ENCODE results near the gene DDX60.
"Not testable (repeated sequence)": the region's sequence is repeated elsewhere in the genome, so short reads cannot be mapped to it uniquely, and the experiment has no call there.

The DDX60 gene

DNA sequence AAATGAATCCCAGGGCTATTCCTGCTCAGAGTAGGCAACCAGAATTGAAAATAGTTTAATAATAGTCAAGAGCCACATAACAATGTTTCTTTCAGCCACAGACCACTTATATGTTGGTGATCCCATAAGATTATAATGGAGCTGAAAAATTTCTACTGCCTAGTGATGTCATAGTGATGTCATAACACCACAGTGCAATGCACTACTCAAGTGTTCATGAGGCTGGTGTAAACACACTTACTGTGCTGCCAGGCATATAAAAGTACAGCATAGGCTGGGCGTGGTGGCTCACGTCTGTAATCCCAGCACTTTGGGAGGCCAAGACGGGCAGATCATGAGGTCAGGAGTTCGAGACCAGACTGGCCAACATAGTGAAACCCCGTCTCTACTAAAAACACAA is 15.1 kb downstream of the DDX60 start:
- not testable (repeated sequence) for H3K27ac ChIP-seq, H3K4me3 ChIP-seq

DNA sequence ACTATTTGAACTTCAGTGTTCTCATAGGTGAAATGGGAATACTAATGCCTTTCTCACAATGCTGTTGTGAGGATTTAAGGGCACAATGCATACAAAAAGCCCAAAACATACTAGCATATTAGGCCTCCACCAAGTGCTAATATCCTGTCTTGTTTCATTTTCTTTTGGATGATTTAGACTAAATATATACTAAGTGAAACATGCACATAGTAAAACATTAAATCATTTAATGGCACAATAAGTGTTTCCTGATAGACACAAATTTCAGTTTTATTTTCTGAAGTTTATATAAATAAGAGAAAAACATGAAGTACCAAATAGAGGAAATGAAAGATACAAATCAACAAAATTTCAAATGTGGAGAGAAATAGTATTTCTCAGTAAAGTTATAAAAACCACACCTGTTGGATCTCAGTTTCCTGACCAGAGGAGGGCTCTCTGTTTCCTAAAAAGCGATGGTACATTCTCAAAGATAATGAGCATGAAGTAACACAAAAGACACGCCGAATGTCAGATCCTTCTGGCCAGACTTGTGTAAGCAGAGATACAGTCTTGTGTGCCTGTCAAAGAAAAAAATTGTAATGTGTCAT is 25.1 kb downstream of the DDX60 start:
- Histone ChIP-seq H3K4me3 (no peak overlapping the region), H3K27ac (no peak overlapping the region)

DNA sequence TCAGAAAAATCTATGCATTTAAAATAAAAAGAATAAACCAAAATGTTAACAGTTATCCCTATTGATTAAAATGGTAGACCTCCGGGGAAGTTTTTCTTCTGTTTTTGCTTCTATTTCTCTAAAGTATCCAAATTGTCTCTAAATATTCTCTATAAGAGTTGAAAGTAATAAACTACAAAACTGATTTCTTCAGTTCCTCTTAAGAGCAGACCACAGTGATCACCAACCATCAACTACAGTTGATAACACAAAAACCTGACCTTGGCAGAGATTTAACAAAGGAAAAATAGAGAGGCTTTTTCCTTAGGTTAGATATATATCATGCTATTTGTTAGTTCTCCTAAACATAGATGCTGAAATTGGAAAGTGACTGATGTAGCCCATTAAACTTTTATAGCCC is 27.3 kb downstream of the DDX60 start:
- Histone ChIP-seq H3K4me3 (no peak overlapping the region), H3K27ac (no peak overlapping the region)

DNA sequence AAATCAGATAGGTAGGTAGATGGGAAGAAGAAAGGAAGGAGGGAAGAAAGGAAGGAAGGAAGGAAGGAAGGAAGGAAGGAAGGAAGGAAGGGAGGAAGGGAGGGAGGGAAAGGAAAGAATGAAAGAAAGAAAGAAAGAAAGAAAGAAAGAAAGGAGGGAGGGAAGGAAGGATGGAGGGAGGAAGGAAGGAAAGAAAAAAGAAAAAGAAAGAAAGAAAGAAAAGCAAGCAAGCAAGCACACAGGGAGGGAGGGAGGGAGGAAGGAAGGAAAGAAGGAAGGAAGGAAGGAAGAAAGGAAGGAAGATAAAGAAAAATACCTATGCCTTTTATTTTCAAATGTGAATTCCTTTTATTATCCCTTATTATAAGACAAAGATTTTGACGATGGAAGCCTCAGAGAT is 32.7 kb downstream of the DDX60 start:
- not testable (repeated sequence) for H3K4me3 ChIP-seq, H3K27ac ChIP-seq

DNA sequence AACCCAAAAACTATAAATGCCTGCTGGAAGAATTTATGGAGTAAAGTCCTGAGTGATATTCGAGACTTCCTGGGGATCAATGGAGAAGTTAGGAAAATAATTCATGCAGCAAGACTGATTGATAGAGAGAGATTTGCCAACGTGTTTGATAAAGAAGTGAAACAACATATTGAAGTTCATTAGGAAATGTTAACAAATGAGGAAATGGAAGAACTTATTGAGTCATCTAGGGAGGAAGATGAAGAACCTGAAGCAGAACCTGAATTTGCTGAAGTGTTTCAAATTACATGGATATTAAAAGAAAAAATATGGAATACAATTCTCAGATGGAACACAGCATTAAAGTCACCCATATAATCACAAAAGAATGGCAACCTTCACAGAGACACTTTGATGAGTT is 39.0 kb downstream of the DDX60 start:
- Histone ChIP-seq H3K27ac (no peak overlapping the region), H3K4me3 (no peak overlapping the region)

DNA sequence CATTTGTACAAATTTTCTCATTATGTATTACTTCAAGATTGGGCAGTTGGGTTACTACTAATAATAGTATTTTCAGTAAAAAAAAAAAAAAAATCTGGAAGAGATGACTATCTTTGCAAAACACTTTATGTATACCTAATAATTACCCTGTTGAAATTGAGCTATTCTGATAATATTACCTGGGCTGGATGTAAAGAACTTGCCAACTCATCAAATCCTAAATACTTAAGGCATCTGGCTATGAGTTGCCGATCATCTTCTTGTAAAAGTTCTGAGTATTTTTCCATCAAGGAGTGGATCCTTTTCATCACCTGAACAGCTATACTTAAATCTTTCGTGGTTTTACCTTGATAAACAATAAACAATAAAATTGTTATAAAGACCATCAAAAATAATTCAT is 42.7 kb downstream of the DDX60 start:
- no peak overlapping the region for H3K27ac ChIP-seq
- no peak overlapping the region for H3K4me3 ChIP-seq

DNA sequence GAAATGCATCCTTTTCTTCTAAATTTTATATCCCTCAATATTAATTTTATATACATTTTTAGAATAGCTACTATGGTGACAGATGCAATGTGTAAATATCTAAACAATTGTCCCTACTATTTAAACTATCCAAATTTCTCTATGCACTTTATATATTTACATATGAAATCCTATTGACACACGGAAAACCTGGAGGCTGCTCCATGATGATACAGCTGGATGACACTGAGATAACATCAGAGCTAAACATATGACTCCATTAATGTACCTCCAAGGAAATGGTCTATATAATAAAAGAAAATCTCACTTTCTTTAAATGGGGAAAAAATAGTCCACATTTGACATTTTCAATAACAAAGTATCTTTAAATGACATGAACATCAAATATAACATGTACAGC is 43.7 kb downstream of the DDX60 start:
- Histone ChIP-seq H3K27ac (no peak overlapping the region), H3K4me3 (no peak overlapping the region)

DNA sequence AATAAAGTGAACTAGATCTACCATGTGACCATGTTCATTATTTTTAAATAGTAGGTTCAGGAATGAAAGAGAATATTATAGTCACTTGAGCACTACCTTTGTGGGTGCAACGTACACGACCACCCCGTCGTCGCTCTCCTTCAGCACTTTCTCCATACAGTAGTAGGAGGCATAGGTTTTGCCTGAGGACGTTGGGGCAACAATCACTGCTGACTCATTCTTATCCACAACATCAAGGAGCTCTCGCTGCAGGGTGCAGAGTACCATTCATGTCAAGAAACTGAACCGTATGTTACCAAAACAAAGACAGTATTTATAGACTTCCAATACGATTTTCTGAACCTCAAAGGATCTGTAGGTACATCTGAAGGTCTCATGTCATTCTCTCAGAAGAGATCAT is 44.7 kb downstream of the DDX60 start:
- Histone ChIP-seq H3K27ac (no peak overlapping the region), H3K4me3 (no peak overlapping the region)

DNA sequence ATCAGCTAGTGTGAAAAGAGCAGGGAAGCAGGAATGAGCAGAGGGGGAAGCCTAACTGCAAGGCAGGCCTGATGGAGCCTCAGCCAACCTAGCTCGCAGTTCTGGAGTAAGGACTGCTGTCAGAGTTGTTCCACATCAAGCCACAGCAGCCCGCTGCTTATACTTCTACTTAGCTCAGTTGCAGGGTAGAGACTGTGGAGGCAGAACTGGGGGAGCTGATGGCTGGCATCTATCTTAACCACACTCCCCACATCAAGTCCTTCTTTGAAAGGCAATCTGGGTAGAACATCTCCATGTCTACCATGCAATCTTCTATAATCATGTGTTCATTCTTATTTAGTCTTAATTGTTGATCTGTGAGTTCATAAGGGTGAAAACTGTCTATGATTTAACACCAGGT is 46.1 kb downstream of the DDX60 start:
- no peak overlapping the region for H3K27ac ChIP-seq
- no peak overlapping the region for H3K4me3 ChIP-seq

DNA sequence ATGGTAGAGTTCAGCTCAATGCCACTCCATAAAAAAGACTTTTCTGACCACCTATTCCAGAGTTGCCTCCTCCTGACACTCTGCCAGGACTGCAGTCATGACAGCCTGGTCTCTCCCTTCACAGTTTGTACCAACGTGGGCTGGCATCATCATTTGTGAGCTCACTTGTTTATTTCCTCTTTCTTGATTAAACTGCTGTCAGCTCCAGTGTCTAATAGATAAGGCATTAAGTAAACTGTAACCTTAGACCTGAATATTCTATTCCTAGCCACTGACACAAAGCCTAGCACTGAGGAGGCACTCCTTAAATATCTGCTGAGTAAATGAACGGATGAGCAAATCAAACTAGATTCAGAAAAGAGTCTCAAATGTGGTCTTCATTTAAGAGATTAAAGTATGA is 48.7 kb downstream of the DDX60 start:
- H3K27ac ChIP-seq, result no peak overlapping the region
- H3K4me3 ChIP-seq, result no peak overlapping the region

DNA sequence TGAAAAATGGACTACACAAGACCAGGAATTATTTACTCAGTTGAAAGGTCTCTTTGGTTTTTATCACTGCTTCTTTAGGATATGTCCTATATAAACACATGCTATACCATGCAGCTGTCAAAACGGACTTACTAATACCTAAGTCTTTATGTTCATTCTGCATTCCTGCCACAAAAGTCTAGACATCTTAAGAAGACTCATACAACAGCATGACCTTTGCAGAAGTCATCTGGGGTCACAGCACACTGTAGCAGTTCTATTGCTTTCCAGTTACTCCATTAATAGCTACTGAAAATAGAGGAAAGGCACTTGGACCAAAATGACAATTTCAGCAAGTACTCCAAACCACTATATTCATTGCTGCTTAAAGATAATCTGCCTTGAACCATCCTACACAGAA is 53.2 kb downstream of the DDX60 start:
- no peak overlapping the region for H3K4me3 ChIP-seq
- no peak overlapping the region for H3K27ac ChIP-seq

DNA sequence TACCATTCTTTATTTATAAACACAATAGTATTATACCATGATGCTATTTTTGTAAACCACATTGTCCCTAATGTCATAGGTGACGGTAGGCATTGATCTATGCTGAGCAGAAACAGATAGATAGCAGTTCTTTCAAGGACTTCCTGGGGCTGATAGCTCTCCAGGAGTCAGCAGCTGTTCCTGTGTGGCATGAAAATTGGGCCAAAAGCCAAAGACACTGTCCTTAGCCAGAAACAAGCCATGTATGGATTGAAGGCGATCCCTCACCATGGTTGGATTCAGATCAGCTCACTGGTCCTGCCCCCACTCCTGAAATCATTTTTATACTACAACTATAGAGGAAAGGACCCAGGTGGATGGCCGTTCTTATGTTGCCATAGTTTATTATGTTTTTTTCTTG is 53.6 kb downstream of the DDX60 start:
- Histone ChIP-seq H3K27ac (no peak overlapping the region), H3K4me3 (no peak overlapping the region)

DNA sequence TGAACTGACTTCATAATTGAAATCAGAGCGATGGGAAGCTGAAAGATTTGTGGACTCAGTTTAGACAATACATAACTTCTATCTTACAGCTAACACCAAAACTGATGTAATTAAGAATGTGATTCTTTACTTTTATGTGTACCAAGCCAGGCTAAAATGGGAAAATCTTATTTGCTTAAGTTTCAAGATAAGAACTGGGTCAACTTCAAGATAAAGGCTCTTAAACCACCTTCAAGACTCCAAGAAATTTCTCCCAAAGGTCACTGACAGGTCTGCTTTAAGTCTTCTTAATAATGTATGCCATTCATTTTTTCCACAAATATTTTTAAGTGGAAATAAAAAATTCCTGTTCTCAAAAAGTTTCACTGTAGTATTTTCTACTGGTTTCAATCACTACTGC is 55.5 kb downstream of the DDX60 start:
- no peak overlapping the region for H3K27ac ChIP-seq

DNA sequence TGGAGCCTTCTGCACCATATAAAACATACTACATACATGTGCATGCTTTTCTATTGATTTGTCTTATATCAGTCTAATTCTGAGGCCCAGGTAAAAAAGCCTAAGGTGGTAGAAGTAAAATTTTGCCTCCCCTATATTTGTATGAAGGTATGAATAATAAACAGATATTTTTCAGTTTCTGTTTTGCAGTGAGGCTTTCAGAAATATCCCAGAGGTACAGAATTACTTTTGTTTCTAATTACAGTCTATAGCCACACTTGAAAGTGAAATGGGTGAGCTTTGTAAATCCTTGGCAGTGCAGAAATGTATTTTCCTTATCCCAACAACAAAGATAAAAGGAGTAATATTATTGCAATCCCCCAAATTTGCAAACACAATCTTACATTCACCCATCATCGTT is 59.5 kb downstream of the DDX60 start:
- no peak overlapping the region for H3K4me3 ChIP-seq
- no peak overlapping the region for H3K27ac ChIP-seq

More for the DNA sequence above, 55.5 kb downstream of the DDX60 start:
- no peak overlapping the region for H3K4me3 ChIP-seq

DNA sequence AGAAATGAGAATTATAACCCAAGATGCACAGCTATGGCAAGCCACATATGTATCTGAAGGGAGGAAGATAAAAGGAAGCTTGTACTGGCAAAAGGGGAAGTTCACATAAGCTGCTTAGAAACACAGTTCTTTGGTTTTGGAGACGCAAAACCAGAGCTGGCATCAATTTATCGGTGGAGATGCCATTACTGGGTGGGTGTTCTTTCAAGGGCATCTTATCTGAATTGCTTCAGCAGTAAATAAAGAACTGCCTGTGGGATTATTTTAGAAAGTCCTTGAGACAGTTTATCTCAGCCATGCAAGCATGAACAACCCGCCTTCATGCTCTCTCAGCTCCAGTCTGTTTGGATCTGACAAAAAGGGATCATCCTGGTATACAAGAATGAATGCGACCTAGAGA is 60.8 kb downstream of the DDX60 start:
- H3K27ac ChIP-seq, result no peak overlapping the region
- H3K4me3 ChIP-seq, result no peak overlapping the region

DNA sequence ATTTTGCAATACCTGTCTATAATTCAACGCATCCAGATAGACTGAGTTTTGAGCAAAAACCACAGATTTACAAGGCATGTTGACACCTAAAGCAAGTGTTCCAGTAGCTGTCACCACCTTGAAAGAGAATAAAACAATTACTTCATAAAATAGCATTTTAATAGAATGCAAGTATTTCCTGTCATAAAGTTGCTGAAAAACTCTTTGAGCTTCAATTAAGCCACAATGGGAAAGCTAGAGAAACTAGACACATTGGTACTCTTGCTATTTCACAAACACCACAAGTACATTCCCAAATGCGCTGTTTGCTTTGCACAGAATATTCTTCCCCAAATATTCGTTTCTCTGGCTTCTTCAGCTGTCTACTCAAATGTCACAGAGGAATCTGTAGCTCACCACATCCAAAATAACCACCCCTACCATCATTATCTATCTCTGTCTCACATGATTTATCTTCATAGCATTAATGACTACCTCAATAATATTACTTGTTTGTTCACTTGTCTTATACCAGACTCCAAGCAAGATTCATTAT is 70.3 kb downstream of the DDX60 start:
- Histone ChIP-seq H3K4me3 (no peak overlapping the region), H3K27ac (no peak overlapping the region)

DNA sequence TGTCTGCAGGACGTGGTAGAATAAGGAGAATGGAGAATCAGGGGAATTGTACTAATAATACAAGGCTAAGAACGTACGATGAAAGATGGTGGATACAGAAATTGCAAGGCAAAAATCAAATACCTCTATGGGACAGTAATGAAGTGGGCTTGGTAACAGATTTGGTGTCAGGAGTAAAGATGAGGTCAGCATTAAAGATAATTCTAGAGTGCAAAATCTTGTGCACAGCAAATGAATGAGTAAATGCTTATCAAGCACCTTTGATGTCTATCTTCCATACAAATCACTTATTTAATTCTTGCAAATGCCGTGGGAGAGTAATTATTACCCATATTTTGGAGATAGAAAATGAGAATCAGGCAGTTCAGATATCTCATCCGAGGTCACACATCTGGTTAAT is 70.9 kb downstream of the DDX60 start:
- Histone ChIP-seq H3K4me3 (no peak overlapping the region), H3K27ac (no peak overlapping the region)

DNA sequence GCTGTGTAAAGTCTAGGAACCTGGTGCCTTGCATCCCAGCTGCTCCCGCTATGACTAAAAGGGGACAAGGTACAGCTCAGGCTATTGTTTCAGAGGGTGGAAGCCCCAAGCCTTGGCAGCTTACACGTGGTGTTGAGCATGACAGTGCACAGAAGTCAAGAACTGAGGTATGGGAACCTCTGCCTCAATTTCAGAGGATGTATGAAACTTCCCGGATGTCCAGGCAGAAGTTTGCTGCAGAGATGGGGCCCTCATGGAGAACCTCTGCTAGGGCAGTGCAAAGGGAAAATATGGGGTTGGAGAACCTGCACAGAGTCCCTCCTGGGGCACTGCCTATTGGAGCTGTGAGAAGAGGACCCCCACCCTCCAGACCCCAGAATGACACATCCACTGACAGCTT is 76.6 kb downstream of the DDX60 start:
- Histone ChIP-seq H3K27ac (no peak overlapping the region), H3K4me3 (no peak overlapping the region)

DNA sequence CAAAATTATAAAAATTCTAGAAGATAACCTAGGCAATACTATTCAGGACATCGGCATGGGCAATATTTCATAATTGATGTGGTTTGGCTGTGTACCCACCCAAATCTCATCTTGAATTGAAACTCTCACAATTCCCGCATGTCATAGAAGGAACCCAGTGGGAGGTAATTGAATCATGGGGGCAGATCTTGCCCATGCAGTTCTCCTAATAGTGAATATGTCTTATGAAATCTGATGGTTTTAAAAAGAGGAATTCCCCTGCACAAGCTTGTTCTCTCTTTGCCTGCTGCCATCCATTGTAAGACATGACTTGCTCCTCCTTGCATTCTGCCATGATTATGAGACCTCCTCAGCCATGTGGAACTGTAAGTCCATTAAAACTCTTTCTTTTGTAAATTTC is 77.7 kb downstream of the DDX60 start:
- H3K4me3 ChIP-seq, result no peak overlapping the region
- no peak overlapping the region for H3K27ac ChIP-seq

DNA sequence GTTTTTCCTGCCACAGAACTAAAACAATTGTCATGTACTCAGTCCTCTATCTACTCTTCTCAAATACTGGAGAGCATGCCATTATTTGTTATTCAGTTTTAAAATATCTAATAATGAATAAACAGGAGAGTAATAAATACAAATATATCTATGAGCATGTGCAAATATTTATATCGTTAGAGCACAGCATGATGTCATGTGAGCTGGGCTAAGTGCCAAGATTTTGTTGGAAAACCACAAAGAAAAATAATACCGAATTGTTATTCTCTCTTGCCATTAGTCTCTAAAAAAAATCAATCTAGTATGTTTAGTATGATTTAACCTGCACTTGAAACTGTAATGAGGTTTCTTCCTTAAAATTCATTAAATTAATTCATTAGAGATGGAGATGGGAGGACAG is 97.3 kb downstream of the DDX60 start:
- Histone ChIP-seq H3K4me3 (no peak overlapping the region), H3K27ac (no peak overlapping the region)

DNA sequence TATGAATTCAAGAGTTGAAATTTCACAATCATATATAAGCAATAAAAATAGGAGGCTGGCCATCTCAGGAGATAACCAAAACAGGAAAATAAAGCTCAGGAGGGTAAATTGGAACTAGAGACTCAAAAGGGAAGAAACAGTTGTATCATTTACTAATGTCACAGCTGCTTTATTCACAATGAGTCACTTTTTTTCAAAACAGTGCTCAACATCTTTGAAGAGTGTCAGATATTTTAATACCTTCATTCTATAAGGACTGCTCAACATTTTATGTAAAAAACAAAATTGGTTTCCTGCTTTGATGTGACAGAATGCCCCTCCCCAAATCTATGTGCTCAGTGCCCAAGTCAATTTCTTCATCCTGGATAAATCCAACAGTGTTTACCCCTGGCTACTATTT is 97.7 kb downstream of the DDX60 start:
- Histone ChIP-seq H3K27ac (no peak overlapping the region), H3K4me3 (no peak overlapping the region)

DNA sequence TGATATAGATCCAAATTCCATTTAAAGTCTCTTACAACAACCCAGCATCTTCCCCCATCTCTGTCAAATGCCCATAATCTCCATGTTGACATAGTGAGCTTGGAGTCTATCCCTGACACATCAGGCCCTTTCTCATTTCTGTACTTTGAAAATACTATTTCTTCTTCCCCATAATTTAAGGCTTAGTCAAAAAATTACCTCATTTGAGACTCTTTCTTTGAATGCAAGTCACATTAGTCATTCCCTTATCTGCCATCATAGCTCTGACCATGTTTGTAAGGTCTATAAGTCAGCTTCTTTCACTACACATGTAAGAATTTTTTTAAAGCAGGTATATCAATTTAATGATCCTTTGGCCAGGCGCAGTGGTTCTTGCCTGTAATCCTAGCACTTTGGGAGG is 99.9 kb downstream of the DDX60 start:
- no peak overlapping the region for H3K4me3 ChIP-seq
- no peak overlapping the region for H3K27ac ChIP-seq

DNA sequence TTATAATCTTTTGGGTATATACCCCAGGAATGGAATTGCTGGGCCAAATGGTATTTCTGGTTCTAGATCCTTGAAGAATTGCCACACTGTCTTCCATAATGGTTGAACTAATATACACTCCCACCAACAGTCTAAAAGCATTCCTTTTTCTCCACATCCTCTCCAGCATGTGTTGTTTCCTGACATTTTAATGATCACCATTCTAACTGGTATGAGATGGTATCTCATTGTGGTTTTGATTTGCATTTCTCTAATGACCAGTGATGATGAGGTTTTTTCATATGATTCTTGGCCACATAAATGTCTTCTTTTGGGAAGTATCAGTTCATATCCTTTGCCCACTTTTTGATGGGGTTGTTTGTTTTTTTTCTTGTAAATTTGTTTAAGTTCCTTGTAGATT is 105.0 kb downstream of the DDX60 start:
- H3K27ac ChIP-seq, H3K4me3 ChIP-seq: not testable (repeated sequence)

Measured in skin epidermis (tissue), 12 donors.